ENCODE measurements around the gene PRTG. TPM values are rescaled to one million over a fixed set of nuclear protein-coding genes. Genes with fewer than 3 reads are reported as not detected.
A peak's percentile ranks its signal among the peaks of the same experiment; 100 is the strongest.
"Not testable (repeated sequence)": the region's sequence is repeated elsewhere in the genome, so short reads cannot be mapped to it uniquely, and the experiment has no call there.

PRTG gene
- total RNA-seq, 4 donors from 2014 or later = 40.3 to 146 (median 89.0) TPM

DNA sequence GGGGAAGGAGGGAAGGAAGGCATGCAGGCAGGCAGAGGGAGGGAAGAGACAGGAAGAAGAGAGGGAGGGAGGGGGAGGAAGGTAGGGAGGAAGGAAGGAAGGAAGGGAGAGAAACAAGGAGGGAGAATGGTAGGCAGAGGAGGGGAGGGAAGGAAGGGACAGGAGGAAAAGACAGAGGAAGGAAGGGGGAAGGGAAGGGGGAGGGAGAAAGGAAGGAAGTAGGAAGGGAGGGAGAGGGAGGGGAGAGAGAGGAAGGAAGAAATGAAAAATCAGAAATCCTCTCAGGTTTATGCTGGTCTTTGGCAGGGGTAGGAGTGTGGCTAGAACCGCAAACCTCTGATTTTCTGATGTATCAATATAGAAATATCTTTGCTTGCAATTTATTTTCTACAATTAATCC, 4.2 kb downstream of the PRTG start:
- 0 to 40% methylated on average over 1 of the region's 1 CpG for WGBS, 2 donors
- intact Hi-C loops (cut with DNase I) = no loop called here
- no peak for TF ChIP-seq POLR2A (IDR thresholded peaks at IDR 0.05)
- Histone ChIP-seq H3K27ac (peak overlapping the region; percentile 50 to 79 (median 53)), H3K27me3 (no peaks in the 10 kb centered on the region), H3K9me3 (no peaks in the 10 kb centered on the region), H3K36me3 (no peaks in the 10 kb centered on the region), H3K4me3 (replicated peaks in 1 of 3) (no peak overlapping the region), H3K4me1 (peaks cover 32 to 38% of the 10 kb centered on the region in 2 donors)
- no peak for DNase-seq

DNA sequence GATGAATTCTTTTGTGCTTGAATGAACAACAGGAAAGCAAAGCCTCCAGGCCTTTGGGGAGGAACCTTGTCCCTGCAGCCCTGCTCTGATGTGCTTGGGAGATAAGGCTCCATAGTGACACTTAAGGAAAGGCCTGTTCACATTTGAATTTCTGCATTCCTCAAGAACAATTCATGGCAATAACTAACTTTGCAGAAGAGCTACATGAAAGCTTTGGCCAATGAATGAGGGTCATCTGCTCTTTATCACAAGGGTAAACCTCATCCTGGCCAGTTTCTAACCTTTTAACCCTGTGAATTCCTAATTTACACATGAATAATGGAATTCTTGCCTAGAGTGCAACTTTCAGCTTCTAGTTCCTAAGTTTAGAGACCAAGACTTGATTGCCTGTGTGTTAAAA, 5.6 kb downstream of the PRTG start:
- H3K9me3 ChIP-seq = no peaks in the 10 kb centered on the region
- peaks cover 32 to 38% of the 10 kb centered on the region in 2 donors for H3K4me1 ChIP-seq
- no peak overlapping the region for H3K4me3 ChIP-seq (replicated peaks in 1 of 3)
- no peaks in the 10 kb centered on the region for H3K27me3 ChIP-seq
- DNase-seq = peak; percentile 45 to 46
- no peak for TF ChIP-seq POLR2A (IDR thresholded peaks at IDR 0.05)
- TF ChIP-seq, protein P1, sequence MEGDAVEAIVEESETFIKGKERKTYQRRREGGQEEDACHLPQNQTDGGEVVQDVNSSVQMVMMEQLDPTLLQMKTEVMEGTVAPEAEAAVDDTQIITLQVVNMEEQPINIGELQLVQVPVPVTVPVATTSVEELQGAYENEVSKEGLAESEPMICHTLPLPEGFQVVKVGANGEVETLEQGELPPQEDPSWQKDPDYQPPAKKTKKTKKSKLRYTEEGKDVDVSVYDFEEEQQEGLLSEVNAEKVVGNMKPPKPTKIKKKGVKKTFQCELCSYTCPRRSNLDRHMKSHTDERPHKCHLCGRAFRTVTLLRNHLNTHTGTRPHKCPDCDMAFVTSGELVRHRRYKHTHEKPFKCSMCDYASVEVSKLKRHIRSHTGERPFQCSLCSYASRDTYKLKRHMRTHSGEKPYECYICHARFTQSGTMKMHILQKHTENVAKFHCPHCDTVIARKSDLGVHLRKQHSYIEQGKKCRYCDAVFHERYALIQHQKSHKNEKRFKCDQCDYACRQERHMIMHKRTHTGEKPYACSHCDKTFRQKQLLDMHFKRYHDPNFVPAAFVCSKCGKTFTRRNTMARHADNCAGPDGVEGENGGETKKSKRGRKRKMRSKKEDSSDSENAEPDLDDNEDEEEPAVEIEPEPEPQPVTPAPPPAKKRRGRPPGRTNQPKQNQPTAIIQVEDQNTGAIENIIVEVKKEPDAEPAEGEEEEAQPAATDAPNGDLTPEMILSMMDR (IDR thresholded peaks at IDR 0.05) = no peak
- intact Hi-C loops (cut with DNase I) = no loop called here
- H3K27ac ChIP-seq = peak overlapping the region in 2 of 3 donors; percentile 38 to 62
- no peaks in the 10 kb centered on the region for H3K36me3 ChIP-seq

DNA sequence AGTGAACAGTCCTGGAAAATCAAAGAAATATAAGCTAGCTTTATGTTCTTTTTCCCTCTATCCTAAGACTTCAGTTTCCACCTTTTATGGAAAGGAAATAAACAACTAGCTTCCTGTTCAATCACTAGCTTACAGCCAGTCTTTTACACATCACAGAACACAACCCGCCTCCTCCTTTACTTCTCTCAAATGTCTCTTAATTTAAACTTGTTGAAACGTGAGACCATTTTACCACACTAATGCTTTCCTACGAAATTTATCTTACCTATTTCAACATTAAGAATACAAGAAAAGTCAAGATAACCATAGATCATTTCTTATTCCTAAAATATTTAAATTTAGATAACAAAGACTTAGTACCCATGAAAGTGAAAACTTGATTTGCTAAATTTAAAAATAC, 6.2 kb downstream of the PRTG start:
- 43 to 51% methylated on average over 3 of the region's 3 CpGs for WGBS, 2 donors
- no peaks in the 10 kb centered on the region for H3K36me3 ChIP-seq
- TF ChIP-seq, protein P1 (IDR thresholded peaks at IDR 0.05) = no peak
- TF ChIP-seq POLR2A (IDR thresholded peaks at IDR 0.05) = no peak
- peaks cover 32 to 38% of the 10 kb centered on the region in 2 donors for H3K4me1 ChIP-seq
- peak overlapping the region in 2 of 3 donors; percentile 38 to 62 for H3K27ac ChIP-seq
- intact Hi-C loops (cut with DNase I) = no loop called here
- no peak overlapping the region for H3K4me3 ChIP-seq (replicated peaks in 1 of 3)
- no peak for DNase-seq
- no peaks in the 10 kb centered on the region for H3K9me3 ChIP-seq
- H3K27me3 ChIP-seq = no peaks in the 10 kb centered on the region

DNA sequence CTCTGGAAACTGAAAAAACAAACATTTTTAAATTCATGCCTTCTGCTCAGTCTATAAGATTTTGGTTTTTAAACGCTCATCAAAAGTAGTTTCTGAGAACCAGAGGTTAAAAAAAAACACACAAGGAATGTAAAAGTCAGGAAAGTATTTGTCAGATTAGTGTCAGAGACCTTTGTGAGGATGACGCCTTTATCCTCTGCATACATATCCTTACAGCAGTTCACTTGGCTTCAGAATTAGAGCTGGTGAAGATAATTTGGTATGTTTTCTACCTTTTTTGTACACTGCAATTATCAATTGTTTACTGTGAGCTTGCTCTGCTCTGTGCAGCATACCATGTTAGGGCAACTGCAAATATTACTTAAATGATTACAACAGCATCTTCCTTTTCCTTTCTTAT, 8.3 kb downstream of the PRTG start:
- H3K27me3 ChIP-seq = no peaks in the 10 kb centered on the region
- 50 to 52% methylated on average over 2 of the region's 2 CpGs for WGBS, 2 donors
- intact Hi-C loops (cut with DNase I) = no loop called here

DNA sequence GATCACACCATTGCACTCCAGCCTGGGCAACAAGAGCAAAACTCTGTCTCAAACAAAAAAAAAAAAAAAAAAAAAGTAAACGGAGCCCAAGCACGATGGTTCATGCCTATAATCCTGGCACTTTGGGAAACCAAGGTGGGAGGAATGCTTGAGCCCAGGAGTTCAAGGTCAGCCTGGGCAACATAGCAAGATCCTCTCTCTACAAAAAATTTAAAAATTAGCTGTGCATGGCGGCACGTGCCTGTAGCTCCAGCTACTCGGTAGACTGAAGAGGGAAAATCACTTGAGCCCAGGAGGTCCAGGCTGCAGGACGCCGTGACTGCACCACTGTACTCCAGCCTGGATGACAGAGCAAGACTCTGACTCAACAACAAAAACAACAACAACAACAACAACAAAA, 9.5 kb downstream of the PRTG start:
- H3K4me3 ChIP-seq (replicated peaks in 1 of 3); DNase-seq; H3K27me3 ChIP-seq; H3K27ac ChIP-seq; intact Hi-C loops (cut with DNase I); H3K9me3 ChIP-seq; H3K36me3 ChIP-seq: not testable (repeated sequence)
- H3K4me1 ChIP-seq = peaks cover 20 to 25% of the 10 kb centered on the region in 2 donors
- WGBS, 2 donors = 89 to 90% methylated on average over 7 of the region's 7 CpGs

More for the DNA sequence above, 8.3 kb downstream of the PRTG start:
- Histone ChIP-seq H3K9me3 (no peaks in the 10 kb centered on the region), H3K36me3 (no peaks in the 10 kb centered on the region), H3K27ac (peak overlapping the region in 1 of 3 donors; percentile 27), H3K4me1 (peaks cover 24 to 35% of the 10 kb centered on the region in 2 donors), H3K4me3 (replicated peaks in 1 of 3) (no peak overlapping the region)
- DNase-seq = no peak
- TF ChIP-seq, protein P1 (IDR thresholded peaks at IDR 0.05) = no peak
- TF ChIP-seq POLR2A (IDR thresholded peaks at IDR 0.05) = no peak

DNA sequence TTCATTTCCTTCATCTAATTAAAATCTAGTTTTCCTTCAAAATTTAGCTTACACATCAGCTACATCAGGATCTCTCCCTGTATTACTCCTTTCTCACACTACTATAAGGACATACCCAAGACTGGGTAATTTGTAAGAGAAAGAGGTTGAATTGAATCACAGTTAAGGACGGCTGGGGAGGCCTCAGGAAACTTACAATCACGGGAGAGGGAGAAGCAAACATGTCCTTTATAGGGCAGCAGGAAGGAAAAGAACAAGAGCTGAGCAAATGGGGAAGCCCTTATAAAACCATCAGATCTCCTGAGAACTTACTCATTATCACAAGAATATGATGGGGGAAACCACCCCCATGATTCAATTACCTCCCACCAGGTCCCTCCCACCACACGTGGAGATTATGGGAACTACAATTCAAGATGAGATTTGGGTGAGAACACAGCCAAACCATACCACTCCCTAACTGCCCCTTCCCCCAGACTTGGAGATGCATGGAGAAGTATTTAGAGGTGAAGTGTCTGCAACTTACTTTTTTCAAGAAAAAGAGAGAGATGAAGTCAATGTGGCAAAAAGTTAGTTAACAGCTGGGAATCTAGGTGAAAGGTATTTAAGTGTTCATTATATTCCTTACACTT, 21.3 kb downstream of the PRTG start:
- intact Hi-C loops (cut with DNase I) = no loop called here
- Histone ChIP-seq H3K36me3 (no peaks in the 10 kb centered on the region), H3K9me3 (no peaks in the 10 kb centered on the region), H3K27ac (no peak overlapping the region), H3K4me1 (peaks cover 0 to 18% of the 10 kb centered on the region in 2 donors), H3K27me3 (no peaks in the 10 kb centered on the region), H3K4me3 (replicated peaks in 1 of 3) (no peak overlapping the region)
- TF ChIP-seq, protein P1 (IDR thresholded peaks at IDR 0.05) = no peak
- no peak for TF ChIP-seq POLR2A (IDR thresholded peaks at IDR 0.05)
- WGBS, 2 donors = 31% methylated on average over 3 of the region's 3 CpGs
- no peak for DNase-seq
